HT1080 (cell line): ENCODE measurements around the gene PAK1. TPM values are rescaled to one million over a fixed set of nuclear protein-coding genes. Genes with fewer than 3 reads are reported as not detected.

ENCODE experiments used
- DNase-seq: peaks from one replicate; pipeline ENCODE4 v3.0.0-alpha.2; 2015; ENCODE audit warnings: low read depth
- total RNA-seq: library from RNA; depleted of rRNA; stranded (reverse); fragments of >200 nt; shearing (Covaris generic); gene quantifications from 2 replicates; pipeline ENCODE4 v1.2.3, GENCODE V29; 2014

Gene PAK1
- total RNA-seq, 1 experiment from 2014 or later = 66.1 TPM

GRCh38 chr11:77438487-77438886 is 35.4 kb downstream of the PAK1 start:
- no peak for DNase-seq

DNA sequence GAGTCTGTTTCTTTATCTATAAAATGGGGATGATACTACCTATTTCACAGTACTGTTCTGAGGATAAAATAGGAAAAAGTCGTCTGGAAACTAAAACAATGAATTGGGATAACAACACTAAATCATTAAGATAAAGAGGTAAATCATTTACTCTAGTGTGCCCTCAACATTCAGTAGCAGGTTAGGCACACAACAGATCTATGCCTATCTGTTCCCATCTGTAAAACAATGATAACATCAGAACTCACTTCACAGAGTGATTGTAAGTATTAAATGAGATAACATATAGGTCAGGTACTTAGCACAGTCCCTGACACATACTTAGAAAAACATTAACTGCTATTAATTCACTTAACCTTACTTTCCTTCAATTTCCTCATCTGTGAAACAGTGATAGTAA is 36.9 kb downstream of the PAK1 start:
- no peak for DNase-seq

DNA sequence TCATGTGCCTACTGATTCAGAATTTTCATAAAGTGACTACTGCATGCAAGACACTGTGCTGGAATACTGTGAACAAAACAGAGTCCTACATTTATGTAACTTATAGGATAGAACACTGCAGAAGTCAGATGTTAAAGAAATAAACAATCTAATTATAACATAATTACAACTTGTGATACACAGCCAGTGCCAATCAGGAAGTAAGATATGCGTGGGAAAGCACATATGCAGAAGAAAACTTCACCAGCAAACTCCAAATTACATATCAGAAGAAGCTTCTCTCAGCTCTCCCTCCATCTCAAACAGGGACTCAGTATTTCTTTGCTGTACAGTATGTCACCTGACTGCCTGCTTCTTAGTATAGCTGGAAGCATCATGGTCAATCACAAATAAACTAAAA is 37.4 kb downstream of the PAK1 start:
- DNase-seq = no peak

DNA sequence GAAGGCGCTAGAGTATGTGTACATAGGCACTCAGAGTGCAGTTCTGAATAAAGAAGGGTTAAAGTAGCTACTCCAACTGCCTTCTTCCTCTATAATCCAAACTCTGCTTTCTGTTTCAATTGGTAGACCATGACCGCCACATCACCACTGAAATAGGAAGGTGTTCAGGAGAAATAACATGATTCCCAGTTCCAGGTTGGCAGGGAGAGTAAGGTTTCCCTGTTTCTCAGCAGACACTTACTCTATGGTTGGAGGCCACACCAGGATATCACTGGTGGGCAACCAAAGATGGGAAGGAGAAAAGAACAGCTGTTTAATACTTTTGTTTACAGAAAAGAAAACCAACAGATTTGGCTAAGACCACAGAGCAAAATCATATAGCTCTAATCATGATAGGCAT is 37.9 kb downstream of the PAK1 start:
- no peak for DNase-seq

DNA sequence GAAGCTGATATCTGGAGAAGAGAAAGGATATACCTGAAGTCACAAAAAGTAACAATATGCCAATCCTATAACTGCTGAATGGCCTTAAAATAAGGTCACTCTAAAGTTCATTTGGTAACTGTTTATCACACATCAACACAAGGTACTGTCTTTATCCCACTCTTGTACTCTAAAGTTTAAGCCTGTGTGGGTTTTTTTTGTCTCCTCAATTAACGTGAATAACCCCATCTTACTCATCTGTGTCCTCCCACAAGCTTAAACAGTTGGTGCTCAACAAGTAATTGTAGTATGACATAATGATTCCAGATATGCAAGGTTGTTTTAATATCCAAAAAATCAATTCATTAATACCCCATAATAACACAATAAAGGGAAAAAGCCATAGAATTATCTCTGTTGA is 42.1 kb downstream of the PAK1 start:
- DNase-seq = no peak

DNA sequence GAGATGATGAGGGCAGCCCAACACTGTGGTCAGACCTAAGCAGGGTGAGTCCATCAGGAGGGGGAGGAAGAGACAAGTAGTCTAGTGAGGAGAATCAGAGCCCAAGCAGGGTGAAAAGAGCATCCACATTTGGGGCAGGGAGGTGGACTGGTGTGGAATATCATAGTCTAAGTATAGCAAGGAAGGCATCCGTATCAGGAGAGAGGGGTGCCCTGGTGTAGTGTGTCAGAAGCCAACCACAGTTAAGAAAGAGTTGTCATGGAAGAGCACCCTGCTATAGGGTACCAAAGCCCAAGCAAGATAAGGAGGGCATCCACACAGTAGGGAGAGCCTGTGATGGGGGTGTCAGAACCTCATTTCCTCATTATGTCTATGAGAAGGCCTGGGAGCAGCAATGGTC is 45.3 kb downstream of the PAK1 start:
- DNase-seq = no peak

DNA sequence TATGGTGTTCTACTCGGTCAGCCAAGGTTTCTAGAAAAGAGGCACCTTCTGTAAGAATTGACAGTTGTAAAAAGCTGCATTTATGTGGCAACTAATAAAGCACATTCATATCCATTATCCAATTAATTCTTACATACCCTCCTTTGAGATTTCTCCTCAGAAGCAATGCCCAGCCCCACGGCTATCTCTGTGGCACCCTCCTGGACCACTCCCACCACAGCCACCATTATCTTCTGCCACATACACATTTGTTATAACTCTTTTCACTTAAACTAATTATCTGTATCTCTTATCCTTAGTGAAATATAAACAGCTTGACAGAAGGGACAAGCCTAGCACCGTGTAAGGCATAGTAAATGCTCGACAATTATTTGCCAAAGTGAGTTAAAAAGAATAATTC is 48.5 kb downstream of the PAK1 start:
- DNase-seq = no peak

- DNase-seq = no peak
Observed at GRCh38 chr11:77424644-77425043, 49.2 kb downstream of the PAK1 start.

DNA sequence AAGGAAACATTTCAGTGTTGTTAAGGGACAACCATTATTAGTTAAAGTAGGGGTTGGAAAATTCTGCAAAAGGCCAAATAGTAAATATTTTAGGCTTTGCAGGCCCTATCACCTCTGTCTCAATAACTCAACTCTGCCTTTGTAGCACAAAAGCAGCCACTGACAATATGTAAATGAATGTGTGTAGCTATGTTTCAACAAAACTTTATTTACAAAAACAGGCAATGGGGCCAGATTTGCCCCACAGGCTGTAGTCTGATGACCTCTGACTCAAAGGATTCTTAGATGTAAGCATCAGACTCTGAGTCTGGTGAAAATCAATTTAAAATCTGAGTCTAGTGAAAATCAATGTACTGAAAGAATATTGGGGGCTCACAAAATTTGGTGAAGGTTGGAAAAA is 50.3 kb downstream of the PAK1 start:
- DNase-seq = no peak

DNA sequence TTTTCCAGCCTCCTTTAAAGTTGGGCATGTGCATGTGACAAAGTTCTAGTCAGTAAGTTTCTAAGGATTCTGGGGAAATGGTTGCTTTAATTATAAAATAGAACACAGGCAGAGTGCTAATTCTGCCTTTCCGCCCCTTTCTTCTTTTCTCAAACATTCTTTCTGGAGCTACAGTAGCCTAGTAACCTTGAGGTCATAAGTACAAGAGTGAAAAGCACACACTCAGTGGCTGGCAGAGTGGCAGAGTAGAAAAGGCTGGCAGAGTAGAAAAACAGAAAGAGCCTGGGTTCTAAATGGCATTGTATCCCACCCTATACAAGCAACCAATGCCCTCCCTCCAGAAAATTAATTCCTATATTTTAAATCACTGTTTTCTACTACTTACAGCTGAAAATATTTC is 51.2 kb downstream of the PAK1 start:
- DNase-seq = no peak

DNA sequence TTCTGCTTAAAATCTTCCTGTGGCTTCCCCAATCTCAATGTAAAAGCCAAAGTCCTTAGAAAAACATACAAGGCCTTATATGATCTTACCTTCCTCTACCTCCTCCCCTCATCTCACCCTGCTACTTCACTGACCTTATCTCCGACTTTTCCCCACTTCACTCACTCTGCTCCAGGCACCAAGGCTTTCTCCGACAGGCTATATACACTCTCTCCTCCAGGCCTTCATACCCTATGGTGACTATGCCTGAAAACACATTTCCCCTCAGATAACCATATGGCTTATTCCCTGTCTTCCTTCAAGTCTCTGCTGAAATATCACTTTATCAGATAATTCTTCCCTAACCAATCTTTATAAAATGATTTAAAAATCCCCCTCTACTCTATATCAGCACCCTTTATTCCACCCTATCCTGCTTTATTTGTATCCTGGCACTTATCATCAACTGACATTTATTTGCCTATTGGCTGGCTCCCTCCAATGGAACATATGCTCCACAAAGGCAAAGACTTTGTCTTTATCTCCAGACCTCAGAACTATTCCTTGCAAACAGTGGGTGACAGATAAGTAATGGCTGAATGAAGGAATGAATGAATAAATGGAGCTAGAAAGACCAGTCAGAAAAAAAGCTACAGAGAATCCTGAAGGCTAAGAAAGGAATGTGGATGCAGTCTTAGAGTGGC is 52.7 kb downstream of the PAK1 start:
- no peak for DNase-seq

- no peak for DNase-seq
Observed at GRCh38 chr11:77418971-77419597, 54.8 kb downstream of the PAK1 start.

DNA sequence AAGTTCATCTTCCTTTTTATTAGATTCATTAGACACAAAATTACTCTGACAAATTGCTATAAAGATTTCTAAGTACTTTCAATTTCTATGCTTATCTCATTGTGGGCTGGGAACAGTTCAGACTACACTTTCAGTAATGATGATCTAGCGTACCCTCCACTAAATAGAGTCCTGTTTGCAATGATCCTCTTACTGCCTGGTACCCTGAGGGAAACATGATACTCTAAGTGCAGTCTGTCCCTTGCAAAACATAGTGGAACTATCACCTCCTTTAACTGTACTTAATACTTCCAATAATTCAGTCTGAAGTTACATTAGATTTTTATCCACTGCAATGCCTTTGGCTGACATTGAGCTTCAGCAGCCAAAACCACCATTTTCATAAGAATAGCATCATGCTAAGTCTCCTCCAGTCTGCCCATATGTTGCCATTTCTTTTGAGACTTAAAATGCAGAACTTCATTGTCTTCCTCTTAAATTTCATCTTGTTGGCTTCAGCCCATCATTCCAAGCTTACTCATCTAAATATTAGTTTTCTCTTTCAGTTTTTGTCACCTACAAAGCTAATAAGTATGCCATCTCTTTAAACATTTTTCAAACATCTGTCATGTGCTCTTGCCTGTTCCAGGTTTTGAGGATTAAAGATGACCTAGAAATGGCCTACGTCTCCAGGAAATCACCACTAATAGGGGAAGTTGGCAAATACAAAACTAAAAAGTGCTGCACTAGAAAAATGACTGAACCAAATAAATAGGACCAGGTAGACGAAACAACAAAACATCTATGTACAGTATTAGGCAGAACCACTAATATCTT is 55.5 kb downstream of the PAK1 start:
- no peak for DNase-seq

- no peak for DNase-seq
Observed at GRCh38 chr11:77416357-77416756, 57.5 kb downstream of the PAK1 start.

GRCh38 chr11:77413850-77414460 is 59.9 kb downstream of the PAK1 start:
- no peak for DNase-seq

- DNase-seq = no peak
Observed at GRCh38 chr11:77412814-77413213, 61.1 kb downstream of the PAK1 start.

DNA sequence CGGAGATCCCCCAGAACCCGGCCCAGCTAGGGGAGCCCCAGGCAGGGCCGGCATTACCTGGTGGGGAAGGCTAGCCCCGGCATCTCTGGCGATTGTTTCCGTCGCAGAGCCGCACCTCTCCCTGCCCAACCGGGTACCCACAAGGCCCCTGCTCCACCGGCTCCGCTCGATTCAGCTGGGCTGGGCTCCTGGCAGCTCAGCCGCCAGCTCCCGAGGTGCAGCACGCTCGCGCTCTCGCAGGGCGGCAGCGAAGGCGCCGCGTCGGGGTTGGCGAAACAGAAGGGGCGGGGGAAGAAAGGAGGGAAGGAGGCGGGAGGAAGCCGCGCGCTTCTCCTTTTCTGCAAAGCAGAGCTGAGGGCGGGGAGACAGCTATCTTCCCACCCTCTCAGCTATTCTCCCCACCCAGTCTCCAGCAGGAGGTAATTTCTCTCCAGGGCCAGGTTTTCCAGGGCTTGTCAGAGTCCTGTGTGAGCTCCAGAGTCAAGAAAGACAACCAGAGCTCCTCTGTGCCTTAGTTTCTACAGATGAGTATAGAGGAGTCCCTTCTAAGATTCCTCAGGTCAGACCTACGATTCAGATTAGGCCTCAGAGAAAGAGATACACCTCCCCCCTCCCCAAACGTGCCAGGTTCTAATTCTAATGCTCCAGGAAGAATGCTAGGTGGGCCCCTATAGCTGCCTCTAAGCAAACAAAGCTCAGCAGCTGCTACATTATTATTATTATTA is 62.0 kb downstream of the PAK1 start:
- DNase-seq = peak; percentile 92

DNA sequence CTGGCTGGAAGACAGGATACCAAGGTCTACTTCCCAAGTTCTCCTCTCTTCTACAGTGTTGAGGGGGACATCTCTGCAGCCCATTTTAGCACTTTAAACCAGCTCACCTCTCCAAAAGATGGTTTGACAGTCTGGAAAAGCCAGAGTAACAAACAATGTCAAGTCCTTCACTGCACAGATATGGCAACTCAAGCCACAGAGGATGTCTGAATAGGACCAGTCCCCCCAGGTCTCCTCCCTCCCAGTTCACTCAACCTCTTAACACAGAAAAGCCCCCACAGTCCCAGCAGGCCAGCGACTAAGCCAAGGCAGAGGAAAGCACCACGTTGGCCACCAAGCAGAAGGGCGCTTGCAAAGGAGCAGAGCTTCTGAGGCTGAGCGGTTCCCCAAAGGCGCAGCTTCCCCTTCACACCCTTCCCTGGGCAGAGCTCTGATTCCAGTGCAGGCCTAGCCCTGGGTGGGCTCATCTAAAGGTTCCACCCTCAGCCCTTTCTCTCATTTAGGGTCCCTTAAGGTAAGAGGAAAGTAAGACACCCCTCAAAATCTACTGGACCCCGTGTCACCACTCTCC is 62.7 kb downstream of the PAK1 start:
- peak; percentile 17 for DNase-seq

- DNase-seq = no peak
Observed at GRCh38 chr11:77410076-77410827, 63.6 kb downstream of the PAK1 start.

DNA sequence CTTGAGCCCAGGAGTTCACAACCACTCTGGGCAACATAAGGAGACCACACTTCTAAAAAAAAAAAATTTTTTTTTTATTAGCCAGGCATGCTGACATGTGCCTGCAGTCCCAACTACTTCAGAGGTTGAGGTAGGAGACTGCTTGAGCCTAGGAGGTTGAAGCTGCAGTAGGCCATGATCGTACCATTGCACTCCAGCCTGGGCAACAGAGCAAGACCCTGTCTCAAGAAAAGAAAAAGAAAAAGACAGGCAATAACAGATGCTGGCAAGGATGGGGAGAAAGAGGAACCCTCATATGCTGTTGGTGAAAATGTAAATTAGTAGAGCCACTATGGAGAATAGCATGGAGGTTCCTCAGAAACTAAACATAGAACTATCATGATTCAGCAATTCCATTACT is 64.8 kb downstream of the PAK1 start:
- DNase-seq = no peak
